ENCODE measurements around the gene CORO2B. TPM values are rescaled to one million over a fixed set of nuclear protein-coding genes. Genes with fewer than 3 reads are reported as not detected.

CORO2B gene
- total RNA-seq, 1 donor from 2014 or later = 3.6 TPM

DNA sequence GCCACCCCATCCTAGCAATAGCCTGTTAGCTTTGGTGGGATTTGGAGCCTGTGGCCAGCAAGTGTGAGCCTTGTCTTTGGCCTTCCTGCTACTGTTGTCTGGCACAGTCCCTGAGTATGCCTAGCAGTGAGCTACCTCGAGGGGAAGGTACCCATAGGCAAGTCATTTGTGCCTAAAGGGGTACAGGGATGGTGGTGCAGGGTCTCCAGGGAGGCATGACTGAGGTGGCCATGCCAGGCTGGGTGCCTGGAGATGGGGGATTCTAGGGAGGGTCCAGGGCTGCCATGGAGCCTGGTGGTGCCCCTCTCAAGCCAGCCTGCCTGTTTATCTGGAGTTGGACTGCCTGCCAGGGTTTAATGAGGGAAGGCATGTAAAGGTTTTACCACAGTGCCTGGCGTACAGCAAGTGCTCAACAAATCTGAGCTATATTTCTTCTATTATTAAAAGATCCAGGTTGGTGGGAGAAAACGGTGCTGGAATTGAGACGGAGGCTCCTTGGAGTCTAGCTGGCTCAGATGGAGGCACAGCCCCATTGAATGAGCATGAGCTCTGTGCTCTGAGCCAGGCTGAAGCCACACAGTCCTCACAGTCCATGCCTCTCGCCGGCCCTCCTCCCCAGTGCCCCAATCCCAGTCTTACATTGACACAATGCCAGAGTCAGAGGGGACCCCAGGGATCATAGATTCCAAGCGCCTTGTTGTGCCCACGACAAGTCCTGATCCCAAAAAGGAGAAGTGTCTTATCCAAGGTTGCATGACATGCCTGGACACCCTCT is 76.2 kb downstream of the CORO2B start:
- no peaks in the 10 kb centered on the region for H3K27me3 ChIP-seq
- no peak overlapping the region for H3K27ac ChIP-seq
- H3K4me1 ChIP-seq = no peaks in the 10 kb centered on the region
- intact Hi-C loops (cut with DNase I) = no loop called here
- ATAC-seq (no peak), DNase-seq (peak; percentile 40)
- no peaks in the 10 kb centered on the region for H3K9me3 ChIP-seq
- no peaks in the 10 kb centered on the region for H3K36me3 ChIP-seq
- TF ChIP-seq, protein P1, sequence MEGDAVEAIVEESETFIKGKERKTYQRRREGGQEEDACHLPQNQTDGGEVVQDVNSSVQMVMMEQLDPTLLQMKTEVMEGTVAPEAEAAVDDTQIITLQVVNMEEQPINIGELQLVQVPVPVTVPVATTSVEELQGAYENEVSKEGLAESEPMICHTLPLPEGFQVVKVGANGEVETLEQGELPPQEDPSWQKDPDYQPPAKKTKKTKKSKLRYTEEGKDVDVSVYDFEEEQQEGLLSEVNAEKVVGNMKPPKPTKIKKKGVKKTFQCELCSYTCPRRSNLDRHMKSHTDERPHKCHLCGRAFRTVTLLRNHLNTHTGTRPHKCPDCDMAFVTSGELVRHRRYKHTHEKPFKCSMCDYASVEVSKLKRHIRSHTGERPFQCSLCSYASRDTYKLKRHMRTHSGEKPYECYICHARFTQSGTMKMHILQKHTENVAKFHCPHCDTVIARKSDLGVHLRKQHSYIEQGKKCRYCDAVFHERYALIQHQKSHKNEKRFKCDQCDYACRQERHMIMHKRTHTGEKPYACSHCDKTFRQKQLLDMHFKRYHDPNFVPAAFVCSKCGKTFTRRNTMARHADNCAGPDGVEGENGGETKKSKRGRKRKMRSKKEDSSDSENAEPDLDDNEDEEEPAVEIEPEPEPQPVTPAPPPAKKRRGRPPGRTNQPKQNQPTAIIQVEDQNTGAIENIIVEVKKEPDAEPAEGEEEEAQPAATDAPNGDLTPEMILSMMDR (IDR thresholded peaks at IDR 0.05) = no peak
- no peak overlapping the region for H3K4me3 ChIP-seq

DNA sequence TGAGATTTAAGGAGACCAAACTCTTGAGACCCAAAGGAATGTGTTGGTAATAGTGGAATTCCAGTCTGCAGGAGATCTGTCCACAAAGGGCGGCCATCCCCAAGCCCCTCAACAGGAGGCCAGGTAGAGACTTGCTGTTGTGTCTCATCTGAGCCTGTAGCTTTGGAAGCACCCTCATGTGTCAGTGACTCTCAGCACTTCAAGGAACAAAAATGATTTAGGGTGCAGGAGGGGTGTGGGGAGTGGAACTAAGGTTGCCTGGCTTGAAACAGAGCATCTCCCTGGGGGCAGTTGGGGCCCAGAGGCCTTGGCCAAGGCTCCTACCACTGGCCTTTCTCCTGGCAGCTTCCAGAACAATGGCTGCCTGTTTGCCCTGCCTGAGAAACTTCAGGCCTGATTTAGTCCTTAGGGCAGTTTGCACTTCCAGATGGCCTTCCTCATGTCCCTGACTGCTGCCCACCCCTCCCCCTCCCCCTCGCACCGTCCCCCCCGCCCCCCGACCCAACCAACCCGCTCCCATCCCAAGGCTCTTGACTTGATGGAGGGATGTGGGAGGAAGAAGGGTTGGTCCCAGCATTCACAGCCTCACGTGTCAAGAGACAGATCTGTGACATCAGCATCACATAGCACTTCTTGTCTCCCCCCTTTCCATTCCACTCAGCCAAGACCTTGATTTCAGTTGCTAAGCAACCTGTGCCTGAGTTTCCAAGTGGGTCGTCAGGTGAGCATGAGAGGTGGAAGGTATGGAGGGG is 77.1 kb downstream of the CORO2B start:
- ATAC-seq = no peak
- intact Hi-C loops (cut with DNase I) = no loop called here
- Histone ChIP-seq H3K4me1 (no peaks in the 10 kb centered on the region), H3K9me3 (no peaks in the 10 kb centered on the region), H3K27ac (no peak overlapping the region), H3K36me3 (no peaks in the 10 kb centered on the region), H3K4me3 (no peak overlapping the region), H3K27me3 (no peaks in the 10 kb centered on the region)
- TF ChIP-seq, protein P1 (IDR thresholded peaks at IDR 0.05) = no peak
- DNase-seq = peak; percentile 18

DNA sequence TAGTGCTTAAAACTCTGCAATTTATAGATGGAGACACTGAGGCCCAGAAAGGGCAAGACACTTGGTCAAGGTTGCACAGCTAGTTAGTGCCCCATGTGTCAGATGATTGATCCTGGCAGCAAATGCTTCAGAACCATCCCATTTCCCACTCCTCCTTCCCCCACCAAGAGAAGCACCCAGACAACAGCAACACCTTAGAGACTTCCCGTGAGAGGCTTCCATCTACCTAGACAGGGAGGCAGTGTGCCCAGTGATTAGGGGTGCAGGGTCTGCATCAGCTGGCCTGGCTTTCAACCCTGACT is 77.6 kb downstream of the CORO2B start:
- no peak overlapping the region for H3K27ac ChIP-seq
- ATAC-seq (no peak), DNase-seq (peak; percentile 3)
- H3K9me3 ChIP-seq = no peaks in the 10 kb centered on the region
- TF ChIP-seq, protein P1 (IDR thresholded peaks at IDR 0.05) = no peak
- intact Hi-C loops (cut with DNase I) = no loop called here
- no peaks in the 10 kb centered on the region for H3K27me3 ChIP-seq
- H3K4me1 ChIP-seq = no peaks in the 10 kb centered on the region
- no peaks in the 10 kb centered on the region for H3K36me3 ChIP-seq
- no peak overlapping the region for H3K4me3 ChIP-seq

DNA sequence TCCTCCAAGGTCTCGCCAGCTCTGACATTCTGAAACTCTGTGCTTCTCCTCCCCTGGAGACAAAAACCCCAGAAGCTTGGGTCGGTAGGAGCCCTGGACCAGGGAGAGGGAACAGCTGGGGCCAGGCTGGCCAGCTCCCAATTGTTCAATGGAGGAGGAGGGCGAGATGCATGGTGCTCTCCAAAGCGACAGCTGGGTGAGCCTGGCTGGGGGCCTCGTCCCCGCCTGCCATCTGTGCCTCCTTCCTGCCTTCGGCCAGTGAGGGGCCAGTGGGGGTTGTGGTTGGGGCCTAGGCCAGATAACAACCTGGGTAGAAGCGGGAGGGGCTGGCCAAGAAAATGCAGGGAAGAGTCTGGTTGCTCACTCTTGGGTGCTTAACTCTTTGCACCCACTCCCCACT is 79.4 kb downstream of the CORO2B start:
- DNase-seq = peak; percentile 48
- no peak for ATAC-seq
- no peaks in the 10 kb centered on the region for H3K9me3 ChIP-seq
- no peaks in the 10 kb centered on the region for H3K4me1 ChIP-seq
- H3K4me3 ChIP-seq = no peak overlapping the region
- H3K27ac ChIP-seq = no peak overlapping the region
- no peaks in the 10 kb centered on the region for H3K36me3 ChIP-seq
- intact Hi-C loops (cut with DNase I) = no loop called here
- TF ChIP-seq, protein P1 (IDR thresholded peaks at IDR 0.05) = no peak
- no peaks in the 10 kb centered on the region for H3K27me3 ChIP-seq

DNA sequence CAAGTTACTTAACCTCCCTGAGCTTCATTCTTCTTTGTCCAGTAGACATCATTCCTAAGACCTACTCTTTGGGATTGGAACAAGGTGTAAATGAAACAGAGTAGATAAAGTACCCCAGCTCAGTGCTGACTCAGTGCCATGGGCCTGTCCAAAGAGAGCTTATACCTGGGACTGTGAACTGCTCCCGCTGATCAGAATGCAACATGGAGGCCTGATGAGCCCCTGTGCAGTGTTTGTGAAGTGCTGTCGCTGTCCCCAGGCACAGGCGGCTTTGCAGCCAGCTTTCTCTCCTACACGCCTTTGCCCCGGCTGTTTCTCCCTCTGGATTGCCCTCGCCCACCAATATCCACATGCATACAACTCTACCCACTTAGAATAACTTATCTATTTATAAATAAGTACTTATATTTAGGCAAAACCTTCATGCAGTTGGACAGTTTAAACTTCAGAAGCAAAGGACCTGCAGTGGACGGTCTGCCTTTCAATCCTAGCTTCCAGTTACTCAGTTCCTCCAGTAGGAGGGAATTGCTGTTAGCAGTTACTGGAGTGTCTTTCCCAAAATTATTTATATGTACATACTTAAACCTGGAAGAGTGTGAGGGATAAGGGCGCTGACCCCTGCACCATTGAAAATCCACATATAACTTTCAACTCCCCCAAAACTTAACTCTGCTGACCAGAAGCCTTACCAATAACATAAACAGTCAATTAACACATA is 80.0 kb downstream of the CORO2B start:
- no peak overlapping the region for H3K4me3 ChIP-seq
- TF ChIP-seq, protein P1 (IDR thresholded peaks at IDR 0.05) = no peak
- H3K9me3 ChIP-seq = no peaks in the 10 kb centered on the region
- intact Hi-C loops (cut with DNase I) = no loop called here
- no peaks in the 10 kb centered on the region for H3K4me1 ChIP-seq
- ATAC-seq = no peak
- H3K36me3 ChIP-seq = no peaks in the 10 kb centered on the region
- DNase-seq = peak; percentile 28
- H3K27ac ChIP-seq = no peak overlapping the region
- H3K27me3 ChIP-seq = no peaks in the 10 kb centered on the region
